HepG2 (cell line): Measurements from ENCODE around the gene TCEA3. TPM values are rescaled to one million over a fixed set of nuclear protein-coding genes. Genes with fewer than 3 reads are reported as not detected.
A peak's percentile ranks its signal among the peaks of the same experiment; 100 is the strongest.

Source experiments
- ARHGAP35 ChIP-seq: sonication (generic); formaldehyde crosslinking; IDR thresholded peaks from 2 replicates; pipeline ENCODE4 v1.9.0; 2022; ENCODE audit warnings: mild to moderate bottlenecking, inconsistent platforms, moderate library complexity, missing genetic modification reagents, borderline replicate concordance
- ATF6 ChIP-seq: sonication (generic); formaldehyde crosslinking; conservative IDR thresholded peaks from 2 replicates; pipeline ENCODE4 v1.4.0; 2020; ENCODE audit warnings: missing genetic modification reagents
- BRF2 ChIP-seq: sonication (generic); formaldehyde crosslinking; IDR thresholded peaks from 2 replicates; pipeline ENCODE4 v1.8.1; 2022; ENCODE audit warnings: mild to moderate bottlenecking, missing genetic modification reagents
- CHD4 ChIP-seq: fragments of 200-600 bp; sonication (generic); IDR thresholded peaks from 2 replicates; pipeline ENCODE4 v1.7.0; 2017; ENCODE audit warnings: mild to moderate bottlenecking, low read length, borderline replicate concordance
- GLI4 ChIP-seq: sonication (generic); formaldehyde crosslinking; IDR thresholded peaks from 2 replicates; pipeline ENCODE4 v1.5.1; 2020; ENCODE audit warnings: missing genetic modification reagents, mild to moderate bottlenecking, moderate library complexity, borderline replicate concordance
- GTF3A ChIP-seq: sonication (generic); formaldehyde crosslinking; conservative IDR thresholded peaks from 2 replicates; pipeline ENCODE4 v1.4.0; 2020; ENCODE audit warnings: mild to moderate bottlenecking, missing genetic modification reagents
- KAT2B ChIP-seq: fragments of 150-350 bp; IDR thresholded peaks from 2 replicates; pipeline ENCODE4 v1.6.1; 2014; ENCODE audit warnings: low read depth, low read length, borderline replicate concordance
- NAIF1 ChIP-seq: sonication (generic); formaldehyde crosslinking; IDR thresholded peaks from 2 replicates; pipeline ENCODE4 v1.5.0; 2020; ENCODE audit warnings: mild to moderate bottlenecking, missing genetic modification reagents, borderline replicate concordance
- POLR2G ChIP-seq: fragments of 200-400 bp; formaldehyde crosslinking; IDR thresholded peaks from 2 replicates; pipeline ENCODE4 v1.6.1; 2018; ENCODE audit warnings: mild to moderate bottlenecking, low read depth, low read length, moderate library complexity
- RBFOX2 ChIP-seq: fragments of 200-400 bp; formaldehyde crosslinking; IDR thresholded peaks from 2 replicates; pipeline ENCODE4 v1.6.1; 2017; ENCODE audit warnings: low read depth, mild to moderate bottlenecking, low read length
- SOX6 ChIP-seq, 2 experiments: fragments of 450-650 bp in 1 of 2; sonication (generic) in 1 of 2; formaldehyde crosslinking in 1 of 2; IDR thresholded peaks; 2 replicates each; pipeline versions ENCODE4 v1.4.0 to v1.6.1; 2017 to 2020; ENCODE audit warnings: antibody characterized with exemption in 1 of 2, mild to moderate bottlenecking in 1 of 2, missing genetic modification reagents in 1 of 2
- SP2 ChIP-seq: sonication (generic); formaldehyde crosslinking; IDR thresholded peaks from 2 replicates; pipeline ENCODE4 v1.5.1; 2020; ENCODE audit warnings: mild to moderate bottlenecking, missing genetic modification reagents
- THAP9 ChIP-seq: sonication (generic); formaldehyde crosslinking; IDR thresholded peaks from 2 replicates; pipeline ENCODE4; 2020; ENCODE audit warnings: missing genetic modification reagents, mild to moderate bottlenecking, borderline replicate concordance
- XRCC5 ChIP-seq: fragments of 200-400 bp; formaldehyde crosslinking; optimal IDR thresholded peaks from 2 replicates; pipeline ENCODE3; 2017; ENCODE audit warnings: mild to moderate bottlenecking, low read length
- ZBTB3 ChIP-seq: sonication (generic); formaldehyde crosslinking; IDR thresholded peaks from 2 replicates; pipeline ENCODE4 v1.4.0; 2020; ENCODE audit warnings: low read depth, mild to moderate bottlenecking, moderate library complexity, missing genetic modification reagents, borderline replicate concordance
- ZFP36 ChIP-seq: fragments of 150-350 bp; IDR thresholded peaks from 2 replicates; pipeline ENCODE4 v1.6.1; 2018; ENCODE audit warnings: borderline replicate concordance, low read length, low read depth; ENCODE audit not compliant: partially characterized antibody
- ZNF136 ChIP-seq: sonication (generic); formaldehyde crosslinking; IDR thresholded peaks from 2 replicates; pipeline ENCODE4 v1.8.1; 2022; ENCODE audit warnings: low read depth, mild to moderate bottlenecking, moderate library complexity, missing genetic modification reagents
- ZNF24 ChIP-seq: fragments of 450-650 bp; IDR thresholded peaks from 2 replicates; pipeline ENCODE4 v1.6.1; 2017; ENCODE audit warnings: antibody characterized with exemption, mild to moderate bottlenecking
- ZNF34 ChIP-seq: sonication (generic); formaldehyde crosslinking; IDR thresholded peaks from 2 replicates; pipeline ENCODE4 v1.4.0; 2020; ENCODE audit warnings: mild to moderate bottlenecking, missing genetic modification reagents, borderline replicate concordance
- ZNF441 ChIP-seq: sonication (generic); formaldehyde crosslinking; IDR thresholded peaks from 2 replicates; pipeline ENCODE4 v1.7.0; 2021; ENCODE audit warnings: missing genetic modification reagents, borderline replicate concordance
- ZNF577 ChIP-seq: sonication (generic); formaldehyde crosslinking; IDR thresholded peaks from 2 replicates; pipeline ENCODE4 v1.4.0; 2020; ENCODE audit warnings: mild to moderate bottlenecking, low read depth, missing genetic modification reagents, borderline replicate concordance
- ZNF614 ChIP-seq: IDR thresholded peaks from 2 replicates; pipeline ENCODE4 v1.6.1; 2018; ENCODE audit warnings: missing biosample characterization, missing genetic modification reagents, inconsistent platforms, borderline replicate concordance
- polyA plus RNA-seq, 8 experiments: library from polyadenylated mRNA; depleted of rRNA in 3 of 8; stranded (reverse) in 7 of 8; unstranded in 1 of 8; fragments of >200 nt; fragmentation: Illumina TruSeq in 4 of 8; extraction: Trizol in 4 of 8; gene quantifications; 2 replicates each; pipeline versions ENCODE4 v1.2.1 to v1.2.3, GENCODE V29; 2011 to 2016; ENCODE audit warnings: low read depth in 4 of 8, missing spikeins in 1 of 8, mixed read lengths in 1 of 8; ENCODE audit not compliant: insufficient read depth in 1 of 8
- total RNA-seq, 5 experiments: library from RNA; depleted of rRNA; stranded (reverse); fragments of >200 nt; fragmentation: Illumina TruSeq; extraction: Trizol; gene quantifications; 2 replicates each; pipeline ENCODE4 v1.2.3, GENCODE V29; 2016; ENCODE audit warnings: low read depth in 1 of 5

Gene TCEA3
- total and polyA plus RNA-seq, 2 of the 13 experiments (the other 11 are each of a cell fraction or from before 2014, with no cell fraction given) = 55.5 to 84.6 TPM

- no peak for TF ChIP-seq THAP9
- no peak; the same call in 1 of the 2 replicates for TF ChIP-seq ZNF34 (CRISPR knock-in tag)
- no peak for TF ChIP-seq ZNF136 (CRISPR knock-in tag)
- peak; percentile 23; the same call in 1 of the 2 replicates for TF ChIP-seq SP2 (CRISPR knock-in tag)
- TF ChIP-seq ARHGAP35 (CRISPR knock-in tag) = peak; percentile 67; the same call in 1 of the 2 replicates
- TF ChIP-seq GLI4 = no peak
- TF ChIP-seq ZNF577 (CRISPR knock-in tag) = no peak
- TF ChIP-seq ZNF614 = 0 out of 2 replicates have a peak, but pooled peaks have one; percentile 6
- no peak for TF ChIP-seq KAT2B
- TF ChIP-seq ZFP36 = no peak
- TF ChIP-seq GTF3A = peak; percentile 85; the same call in 1 of the 2 replicates
- TF ChIP-seq ZBTB3 (CRISPR knock-in tag) = no peak
- peak; percentile 80 for TF ChIP-seq POLR2G
- TF ChIP-seq NAIF1 = 0 out of 2 replicates have a peak, but pooled peaks have one; percentile 49
- no peak for TF ChIP-seq BRF2 (CRISPR knock-in tag)
- TF ChIP-seq XRCC5 = peak; percentile 41
- TF ChIP-seq SOX6 (IDR thresholded peaks at IDR 0.05) = no peak
- 0 out of 2 replicates have a peak, but pooled peaks have one; percentile 12 for TF ChIP-seq SOX6 (CRISPR knock-in tag; IDR thresholded peaks at IDR 0.05)
- no peak for TF ChIP-seq ATF6 (CRISPR knock-in tag)
- peak; percentile 82 for TF ChIP-seq RBFOX2
- peak; percentile 60; the same call in 1 of the 2 replicates for TF ChIP-seq ZNF441 (CRISPR knock-in tag)
- TF ChIP-seq ZNF24 = no peak
- no peak for TF ChIP-seq CHD4
These were observed at the start of gene TCEA3 (continued) for GRCh38 chr1:23424293-23425192.
